HepG2 (cell line): Measurements from ENCODE around the gene ST13. TPM values are rescaled to one million over a fixed set of nuclear protein-coding genes. Genes with fewer than 3 reads are reported as not detected.
A peak's percentile ranks its signal among the peaks of the same experiment; 100 is the strongest.

Experiments
- EP300 ChIP-seq, 3 experiments: sonication (generic) in 1 of 3; formaldehyde crosslinking in 1 of 3; IDR thresholded peaks; 2 replicates each; pipeline versions ENCODE4 v1.5.1 to v1.6.1; 2011 to 2020; ENCODE audit warnings: low read depth in 2 of 3, low read length in 2 of 3, borderline replicate concordance in 1 of 3, improper control_type of control experiment in 1 of 3, mild to moderate bottlenecking in 1 of 3, missing genetic modification reagents in 1 of 3, moderate library complexity in 1 of 3
- JUNB ChIP-seq: sonication (generic); formaldehyde crosslinking; IDR thresholded peaks from 2 replicates; pipeline ENCODE4 v1.8.0; 2022; ENCODE audit warnings: missing genetic modification reagents, mild to moderate bottlenecking, borderline replicate concordance
- MIER3 ChIP-seq: IDR thresholded peaks from 2 replicates; pipeline ENCODE4 v1.6.1; 2016; ENCODE audit warnings: missing compliant biosample characterization, borderline replicate concordance
- RXRA ChIP-seq: sonication (generic); formaldehyde crosslinking; IDR thresholded peaks from 2 replicates; pipeline ENCODE4 v1.5.1; 2020; ENCODE audit warnings: missing genetic modification reagents
- SMAD1 ChIP-seq: sonication (generic); formaldehyde crosslinking; IDR thresholded peaks from 2 replicates; pipeline ENCODE4 v1.4.0; 2020; ENCODE audit warnings: missing genetic modification reagents, low read depth, mild to moderate bottlenecking, borderline replicate concordance
- TARDBP ChIP-seq: sonication (generic); formaldehyde crosslinking; IDR thresholded peaks from 2 replicates; pipeline ENCODE4 v1.8.0; 2022; ENCODE audit warnings: mild to moderate bottlenecking, missing genetic modification reagents
- ZNF274 ChIP-seq: sonication (generic); formaldehyde crosslinking; IDR thresholded peaks from 2 replicates; pipeline ENCODE4 v1.5.1; 2020; ENCODE audit warnings: mild to moderate bottlenecking, missing genetic modification reagents
- ZNF543 ChIP-seq: sonication (generic); formaldehyde crosslinking; IDR thresholded peaks from 2 replicates; pipeline ENCODE4 v1.4.0; 2020; ENCODE audit warnings: mild to moderate bottlenecking, missing genetic modification reagents
- ZNF547 ChIP-seq: sonication (generic); formaldehyde crosslinking; IDR thresholded peaks from 2 replicates; pipeline ENCODE4 v1.5.1; 2020; ENCODE audit warnings: mild to moderate bottlenecking, missing genetic modification reagents
- ZNF670 ChIP-seq: sonication (generic); formaldehyde crosslinking; IDR thresholded peaks from 2 replicates; pipeline ENCODE4 v1.8.0; 2022; ENCODE audit warnings: mild to moderate bottlenecking, missing genetic modification reagents, borderline replicate concordance
- ZNF678 ChIP-seq: sonication (generic); formaldehyde crosslinking; IDR thresholded peaks from 2 replicates; pipeline ENCODE4 v1.4.0; 2020; ENCODE audit warnings: mild to moderate bottlenecking, missing genetic modification reagents
- polyA plus RNA-seq, 8 experiments: library from polyadenylated mRNA; depleted of rRNA in 3 of 8; stranded (reverse) in 7 of 8; unstranded in 1 of 8; fragments of >200 nt; fragmentation: Illumina TruSeq in 4 of 8; extraction: Trizol in 4 of 8; gene quantifications; 2 replicates each; pipeline versions ENCODE4 v1.2.1 to v1.2.3, GENCODE V29; 2011 to 2016; ENCODE audit warnings: low read depth in 4 of 8, missing spikeins in 1 of 8, mixed read lengths in 1 of 8; ENCODE audit not compliant: insufficient read depth in 1 of 8
- total RNA-seq, 5 experiments: library from RNA; depleted of rRNA; stranded (reverse); fragments of >200 nt; fragmentation: Illumina TruSeq; extraction: Trizol; gene quantifications; 2 replicates each; pipeline ENCODE4 v1.2.3, GENCODE V29; 2016; ENCODE audit warnings: low read depth in 1 of 5
- TF ChIP-seq, protein P1 (sequence below): sonication (generic); formaldehyde crosslinking; IDR thresholded peaks from 2 replicates; pipeline ENCODE4 v1.4.0; 2020; ENCODE audit warnings: missing genetic modification reagents
- TF ChIP-seq, protein P2 (sequence below): sonication (generic); formaldehyde crosslinking; IDR thresholded peaks from one replicate; pipeline ENCODE4 v1.5.1; 2020; ENCODE audit warnings: mild to moderate bottlenecking, missing genetic modification reagents; ENCODE audit errors: not compliant biosample characterization
- TF ChIP-seq, protein P3 (sequence below): sonication (generic); formaldehyde crosslinking; IDR thresholded peaks from 2 replicates; pipeline ENCODE4 v1.9.0; 2021; ENCODE audit warnings: missing genetic modification reagents, borderline replicate concordance
- TF ChIP-seq, protein P4 (sequence below): sonication (generic); formaldehyde crosslinking; IDR thresholded peaks from 2 replicates; pipeline ENCODE4 v1.5.0; 2020; ENCODE audit warnings: missing genetic modification reagents

ST13 gene
- total and polyA plus RNA-seq, 2 of the 13 experiments (the other 11 are each of a cell fraction or from before 2014, with no cell fraction given): 110 to 274 TPM

DNA sequence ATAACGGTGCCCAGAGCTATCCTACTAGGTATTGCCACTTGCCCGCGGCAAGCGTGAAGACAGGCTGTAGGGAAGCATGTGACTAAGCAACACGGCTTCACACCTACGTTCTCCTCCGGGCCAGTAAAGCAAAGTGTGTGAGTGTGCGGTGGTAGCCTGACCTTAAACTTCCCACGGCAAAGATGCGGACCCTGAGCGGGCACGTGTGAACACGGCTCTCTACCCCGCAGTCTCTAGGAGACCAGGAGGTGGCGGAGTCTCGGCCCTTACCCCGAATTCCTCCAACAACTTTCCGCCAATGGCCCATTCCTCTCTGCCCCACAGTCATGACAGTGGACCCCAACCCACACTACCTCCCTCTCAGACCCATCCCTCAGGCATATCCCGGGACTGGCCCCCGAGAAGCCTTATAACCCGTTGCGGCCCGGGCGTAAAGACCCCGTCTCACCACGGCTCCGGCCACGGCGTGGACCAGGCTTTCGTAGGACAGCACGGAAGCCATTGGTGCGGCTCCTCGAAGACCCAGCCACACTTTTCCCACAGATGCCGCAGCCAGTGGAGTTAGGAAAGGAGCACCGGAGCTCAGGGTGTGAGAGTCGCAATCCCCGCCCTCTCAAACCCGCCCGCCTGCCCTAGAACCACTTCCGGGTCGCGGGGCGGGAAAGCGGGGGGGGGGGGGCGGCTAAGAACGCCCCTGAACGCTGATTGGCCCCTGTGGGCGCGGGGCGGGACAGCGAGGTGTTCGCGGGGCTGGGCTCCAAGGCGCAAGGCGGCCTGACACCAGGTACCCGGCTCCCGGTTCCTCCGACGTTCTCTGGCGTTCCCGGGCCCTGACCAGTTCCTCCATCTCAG lies 37.5 kb downstream of the ST13 start, which contains the start of gene SLC25A17 (continued):
- TF ChIP-seq, protein P1, sequence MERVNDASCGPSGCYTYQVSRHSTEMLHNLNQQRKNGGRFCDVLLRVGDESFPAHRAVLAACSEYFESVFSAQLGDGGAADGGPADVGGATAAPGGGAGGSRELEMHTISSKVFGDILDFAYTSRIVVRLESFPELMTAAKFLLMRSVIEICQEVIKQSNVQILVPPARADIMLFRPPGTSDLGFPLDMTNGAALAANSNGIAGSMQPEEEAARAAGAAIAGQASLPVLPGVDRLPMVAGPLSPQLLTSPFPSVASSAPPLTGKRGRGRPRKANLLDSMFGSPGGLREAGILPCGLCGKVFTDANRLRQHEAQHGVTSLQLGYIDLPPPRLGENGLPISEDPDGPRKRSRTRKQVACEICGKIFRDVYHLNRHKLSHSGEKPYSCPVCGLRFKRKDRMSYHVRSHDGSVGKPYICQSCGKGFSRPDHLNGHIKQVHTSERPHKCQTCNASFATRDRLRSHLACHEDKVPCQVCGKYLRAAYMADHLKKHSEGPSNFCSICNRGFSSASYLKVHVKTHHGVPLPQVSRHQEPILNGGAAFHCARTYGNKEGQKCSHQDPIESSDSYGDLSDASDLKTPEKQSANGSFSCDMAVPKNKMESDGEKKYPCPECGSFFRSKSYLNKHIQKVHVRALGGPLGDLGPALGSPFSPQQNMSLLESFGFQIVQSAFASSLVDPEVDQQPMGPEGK (CRISPR knock-in tag): peak; percentile 79
- TF ChIP-seq TARDBP (CRISPR knock-in tag) (no peak), MIER3 (CRISPR knock-in tag) (no peak), JUNB (CRISPR knock-in tag) (0 out of 2 replicates have a peak, but pooled peaks have one; percentile 42), ZNF670 (CRISPR knock-in tag) (no peak), SMAD1 (CRISPR knock-in tag) (peak; percentile 50; the same call in 1 of the 2 replicates), ZNF547 (peak; percentile 46), ZNF678 (CRISPR knock-in tag) (no peak), EP300 (IDR thresholded peaks at IDR 0.05; ENCODE audit: low read depth in 2 of 2, low read length in 2 of 2) (no peak), EP300 (CRISPR knock-in tag; IDR thresholded peaks at IDR 0.05; ENCODE audit: borderline replicate concordance) (no peak), ZNF543 (0 out of 2 replicates have a peak, but pooled peaks have one; percentile 23), ZNF274 (CRISPR knock-in tag) (peak; percentile 68; the same call in 1 of the 2 replicates), RXRA (CRISPR knock-in tag) (peak; percentile 44; the same call in 1 of the 2 replicates)
- TF ChIP-seq, protein P2, sequence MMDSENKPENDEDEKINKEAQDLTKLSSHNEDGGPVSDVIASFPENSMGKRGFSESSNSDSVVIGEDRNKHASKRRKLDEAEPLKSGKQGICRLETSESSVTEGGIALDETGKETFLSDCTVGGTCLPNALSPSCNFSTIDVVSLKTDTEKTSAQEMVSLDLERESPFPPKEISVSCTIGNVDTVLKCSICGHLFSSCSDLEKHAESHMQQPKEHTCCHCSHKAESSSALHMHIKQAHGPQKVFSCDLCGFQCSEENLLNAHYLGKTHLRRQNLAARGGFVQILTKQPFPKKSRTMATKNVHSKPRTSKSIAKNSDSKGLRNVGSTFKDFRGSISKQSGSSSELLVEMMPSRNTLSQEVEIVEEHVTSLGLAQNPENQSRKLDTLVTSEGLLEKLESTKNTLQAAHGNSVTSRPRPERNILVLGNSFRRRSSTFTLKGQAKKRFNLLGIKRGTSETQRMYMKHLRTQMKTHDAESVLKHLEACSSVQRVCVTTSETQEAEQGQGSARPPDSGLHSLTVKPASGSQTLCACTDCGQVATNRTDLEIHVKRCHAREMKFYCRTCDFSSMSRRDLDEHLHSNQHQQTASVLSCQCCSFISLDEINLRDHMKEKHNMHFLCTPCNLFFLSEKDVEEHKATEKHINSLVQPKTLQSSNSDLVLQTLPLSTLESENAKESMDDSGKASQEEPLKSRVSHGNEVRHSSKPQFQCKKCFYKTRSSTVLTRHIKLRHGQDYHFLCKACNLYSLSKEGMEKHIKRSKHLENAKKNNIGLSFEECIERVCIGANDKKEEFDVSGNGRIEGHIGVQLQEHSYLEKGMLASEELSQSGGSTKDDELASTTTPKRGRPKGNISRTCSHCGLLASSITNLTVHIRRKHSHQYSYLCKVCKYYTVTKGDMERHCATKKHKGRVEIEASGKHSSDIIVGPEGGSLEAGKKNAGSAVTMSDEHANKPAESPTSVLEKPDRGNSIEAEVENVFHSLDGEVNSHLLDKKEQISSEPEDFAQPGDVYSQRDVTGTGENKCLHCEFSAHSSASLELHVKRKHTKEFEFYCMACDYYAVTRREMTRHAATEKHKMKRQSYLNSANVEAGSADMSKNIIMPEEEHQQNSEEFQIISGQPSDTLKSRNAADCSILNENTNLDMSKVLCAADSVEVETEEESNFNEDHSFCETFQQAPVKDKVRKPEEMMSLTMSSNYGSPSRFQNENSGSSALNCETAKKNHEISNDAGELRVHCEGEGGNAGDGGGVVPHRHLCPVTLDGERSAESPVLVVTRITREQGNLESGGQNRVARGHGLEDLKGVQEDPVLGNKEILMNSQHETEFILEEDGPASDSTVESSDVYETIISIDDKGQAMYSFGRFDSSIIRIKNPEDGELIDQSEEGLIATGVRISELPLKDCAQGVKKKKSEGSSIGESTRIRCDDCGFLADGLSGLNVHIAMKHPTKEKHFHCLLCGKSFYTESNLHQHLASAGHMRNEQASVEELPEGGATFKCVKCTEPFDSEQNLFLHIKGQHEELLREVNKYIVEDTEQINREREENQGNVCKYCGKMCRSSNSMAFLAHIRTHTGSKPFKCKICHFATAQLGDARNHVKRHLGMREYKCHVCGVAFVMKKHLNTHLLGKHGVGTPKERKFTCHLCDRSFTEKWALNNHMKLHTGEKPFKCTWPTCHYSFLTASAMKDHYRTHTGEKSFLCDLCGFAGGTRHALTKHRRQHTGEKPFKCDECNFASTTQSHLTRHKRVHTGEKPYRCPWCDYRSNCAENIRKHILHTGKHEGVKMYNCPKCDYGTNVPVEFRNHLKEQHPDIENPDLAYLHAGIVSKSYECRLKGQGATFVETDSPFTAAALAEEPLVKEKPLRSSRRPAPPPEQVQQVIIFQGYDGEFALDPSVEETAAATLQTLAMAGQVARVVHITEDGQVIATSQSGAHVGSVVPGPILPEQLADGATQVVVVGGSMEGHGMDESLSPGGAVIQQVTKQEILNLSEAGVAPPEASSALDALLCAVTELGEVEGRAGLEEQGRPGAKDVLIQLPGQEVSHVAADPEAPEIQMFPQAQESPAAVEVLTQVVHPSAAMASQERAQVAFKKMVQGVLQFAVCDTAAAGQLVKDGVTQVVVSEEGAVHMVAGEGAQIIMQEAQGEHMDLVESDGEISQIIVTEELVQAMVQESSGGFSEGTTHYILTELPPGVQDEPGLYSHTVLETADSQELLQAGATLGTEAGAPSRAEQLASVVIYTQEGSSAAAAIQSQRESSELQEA (CRISPR knock-in tag): peak; percentile 47
- TF ChIP-seq, protein P3, sequence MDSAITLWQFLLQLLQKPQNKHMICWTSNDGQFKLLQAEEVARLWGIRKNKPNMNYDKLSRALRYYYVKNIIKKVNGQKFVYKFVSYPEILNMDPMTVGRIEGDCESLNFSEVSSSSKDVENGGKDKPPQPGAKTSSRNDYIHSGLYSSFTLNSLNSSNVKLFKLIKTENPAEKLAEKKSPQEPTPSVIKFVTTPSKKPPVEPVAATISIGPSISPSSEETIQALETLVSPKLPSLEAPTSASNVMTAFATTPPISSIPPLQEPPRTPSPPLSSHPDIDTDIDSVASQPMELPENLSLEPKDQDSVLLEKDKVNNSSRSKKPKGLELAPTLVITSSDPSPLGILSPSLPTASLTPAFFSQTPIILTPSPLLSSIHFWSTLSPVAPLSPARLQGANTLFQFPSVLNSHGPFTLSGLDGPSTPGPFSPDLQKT (CRISPR knock-in tag): no peak
- TF ChIP-seq, protein P4, sequence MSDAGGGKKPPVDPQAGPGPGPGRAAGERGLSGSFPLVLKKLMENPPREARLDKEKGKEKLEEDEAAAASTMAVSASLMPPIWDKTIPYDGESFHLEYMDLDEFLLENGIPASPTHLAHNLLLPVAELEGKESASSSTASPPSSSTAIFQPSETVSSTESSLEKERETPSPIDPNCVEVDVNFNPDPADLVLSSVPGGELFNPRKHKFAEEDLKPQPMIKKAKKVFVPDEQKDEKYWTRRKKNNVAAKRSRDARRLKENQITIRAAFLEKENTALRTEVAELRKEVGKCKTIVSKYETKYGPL (CRISPR knock-in tag): no peak
